A204.1 (cell line): ENCODE data around the gene SLC12A2.

Source experiments
- FAIRE-seq: peaks from 2 replicates; lab custom pipeline; 2012; peaks lifted over from hg19 to GRCh38; lab: Jason Lieb, UNC

Gene SLC12A2

GRCh38 chr5:128228521-128228920 is 145.0 kb downstream of the SLC12A2 start:
- FAIRE-seq = no peak

GRCh38 chr5:128234928-128235641 is 151.5 kb downstream of the SLC12A2 start:
- no peak for FAIRE-seq

- no peak for FAIRE-seq
Observed at GRCh38 chr5:128236334-128236733, 152.8 kb downstream of the SLC12A2 start.

GRCh38 chr5:128237000-128237399 is 153.4 kb downstream of the SLC12A2 start:
- FAIRE-seq = no peak

- FAIRE-seq = no peak
Observed at GRCh38 chr5:128237546-128237945, 154.0 kb downstream of the SLC12A2 start.
